Measurements from ENCODE around the gene RDX. TPM values are rescaled to one million over a fixed set of nuclear protein-coding genes. Genes with fewer than 3 reads are reported as not detected.

The RDX gene
- total RNA-seq, 1 experiment from 2014 or later: 132 TPM

DNA sequence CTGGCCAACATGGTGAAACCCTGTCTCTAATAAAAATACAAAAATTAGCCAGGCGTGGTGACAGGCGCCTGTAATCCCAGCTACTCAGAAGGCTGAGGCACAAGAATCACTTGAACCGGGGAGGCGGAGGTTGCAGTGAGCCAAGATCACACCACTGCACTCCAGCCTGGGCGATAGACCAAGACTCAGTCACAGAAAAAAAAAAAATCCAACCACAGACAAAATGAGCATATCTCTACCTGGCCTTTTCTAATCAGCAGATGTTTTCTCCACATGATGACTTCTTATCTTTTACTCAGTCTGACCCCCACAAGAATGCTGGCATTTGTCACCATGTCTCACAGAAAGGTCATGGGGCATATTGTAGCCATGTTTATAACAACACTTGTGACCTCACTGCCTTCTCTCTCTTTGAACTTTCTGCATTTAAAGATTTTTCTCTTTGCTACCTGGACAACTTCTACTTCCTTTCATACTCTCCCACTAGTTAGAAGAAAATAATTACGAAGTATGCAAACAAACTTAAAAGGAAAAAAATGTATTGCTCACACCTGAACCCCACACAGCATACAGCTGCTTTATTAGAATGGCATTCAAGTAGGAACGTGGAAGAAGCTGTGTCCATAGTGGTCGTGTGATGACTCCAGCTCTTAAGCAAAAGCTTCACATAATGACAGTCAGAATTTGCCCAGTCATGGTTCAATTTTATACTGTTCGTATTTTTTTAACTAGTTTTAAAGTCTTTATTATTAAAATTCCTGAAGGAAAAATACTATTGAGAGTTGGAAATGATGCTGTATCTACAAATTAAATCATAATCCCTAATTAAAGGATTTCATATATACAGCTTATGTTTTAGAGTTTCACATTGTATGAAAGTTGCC lies 137.9 kb downstream of the RDX start:
- H3K27ac Mint-ChIP-seq (ENCODE audit: low read depth, unreplicated experiment): peak overlapping the region; percentile 41
- BruUV-seq (replicated peaks): no TSS peak
- no peak overlapping the region for H3K4me3 Mint-ChIP-seq (ENCODE audit: unreplicated experiment)
- no peaks in the 10 kb centered on the region for H3K9me3 Mint-ChIP-seq (ENCODE audit: unreplicated experiment)
- peaks cover 96% of the 10 kb centered on the region for H3K36me3 Mint-ChIP-seq (ENCODE audit: insufficient read depth, unreplicated experiment)
- H3K27me3 Mint-ChIP-seq (ENCODE audit: insufficient read depth, unreplicated experiment): no peaks in the 10 kb centered on the region
- CTCF ChIA-PET: interaction anchor here (0.9 kb wide), 1 partner anchor 10 kb away, joined by 5 read pairs; no protein-coding TSS in a partner anchor
- TF ChIP-seq, protein P1, sequence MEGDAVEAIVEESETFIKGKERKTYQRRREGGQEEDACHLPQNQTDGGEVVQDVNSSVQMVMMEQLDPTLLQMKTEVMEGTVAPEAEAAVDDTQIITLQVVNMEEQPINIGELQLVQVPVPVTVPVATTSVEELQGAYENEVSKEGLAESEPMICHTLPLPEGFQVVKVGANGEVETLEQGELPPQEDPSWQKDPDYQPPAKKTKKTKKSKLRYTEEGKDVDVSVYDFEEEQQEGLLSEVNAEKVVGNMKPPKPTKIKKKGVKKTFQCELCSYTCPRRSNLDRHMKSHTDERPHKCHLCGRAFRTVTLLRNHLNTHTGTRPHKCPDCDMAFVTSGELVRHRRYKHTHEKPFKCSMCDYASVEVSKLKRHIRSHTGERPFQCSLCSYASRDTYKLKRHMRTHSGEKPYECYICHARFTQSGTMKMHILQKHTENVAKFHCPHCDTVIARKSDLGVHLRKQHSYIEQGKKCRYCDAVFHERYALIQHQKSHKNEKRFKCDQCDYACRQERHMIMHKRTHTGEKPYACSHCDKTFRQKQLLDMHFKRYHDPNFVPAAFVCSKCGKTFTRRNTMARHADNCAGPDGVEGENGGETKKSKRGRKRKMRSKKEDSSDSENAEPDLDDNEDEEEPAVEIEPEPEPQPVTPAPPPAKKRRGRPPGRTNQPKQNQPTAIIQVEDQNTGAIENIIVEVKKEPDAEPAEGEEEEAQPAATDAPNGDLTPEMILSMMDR (IDR thresholded peaks at IDR 0.05; ENCODE audit: unreplicated experiment): no peak
- no peak for DNase-seq (ENCODE audit: unreplicated experiment)
- intact Hi-C loops (cut with micrococcal nuclease): no loop called here
- peaks cover 4% of the 10 kb centered on the region for H3K4me1 Mint-ChIP-seq (ENCODE audit: insufficient read depth, unreplicated experiment)
- POLR2A ChIA-PET: interaction anchor here (0.6 to 1.5 kb wide), 3 partner anchors 9 to 66 kb away, joined by 3 to 4 read pairs (median 4); no protein-coding TSS in a partner anchor

DNA sequence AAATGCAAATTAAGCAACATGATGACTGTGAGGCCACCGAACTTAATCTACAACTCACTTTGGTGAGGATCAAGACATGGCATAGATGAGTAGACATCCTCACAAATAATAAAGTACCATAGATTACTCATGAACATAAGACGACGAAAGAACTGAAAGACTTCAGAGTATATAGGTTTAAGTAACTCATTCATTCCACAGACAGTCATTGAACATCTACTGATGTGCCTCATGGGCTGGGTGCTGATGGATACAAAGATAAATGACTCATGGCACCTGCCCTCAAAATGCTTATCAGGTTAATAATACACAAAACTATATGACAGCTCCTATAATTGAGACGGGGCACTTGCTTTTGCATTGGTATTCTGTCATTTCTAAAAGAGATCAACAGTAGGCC lies 139.9 kb downstream of the RDX start:
- intact Hi-C loops (cut with micrococcal nuclease): no loop called here
- H3K9me3 Mint-ChIP-seq (ENCODE audit: unreplicated experiment): no peaks in the 10 kb centered on the region
- H3K27me3 Mint-ChIP-seq (ENCODE audit: insufficient read depth, unreplicated experiment): no peaks in the 10 kb centered on the region
- no peak overlapping the region for H3K4me3 Mint-ChIP-seq (ENCODE audit: unreplicated experiment)
- no peak overlapping the region for H3K27ac Mint-ChIP-seq (ENCODE audit: low read depth, unreplicated experiment)
- CTCF ChIA-PET: no interaction called here
- peaks cover 7% of the 10 kb centered on the region for H3K4me1 Mint-ChIP-seq (ENCODE audit: insufficient read depth, unreplicated experiment)
- DNase-seq (ENCODE audit: unreplicated experiment): no peak
- POLR2A ChIA-PET: interaction anchor here (1.5 kb wide), 1 partner anchor 22 kb away, joined by 3 read pairs; no protein-coding TSS in a partner anchor
- TF ChIP-seq, protein P1 (IDR thresholded peaks at IDR 0.05; ENCODE audit: unreplicated experiment): no peak
- BruUV-seq (replicated peaks): no TSS peak
- peaks cover 92% of the 10 kb centered on the region for H3K36me3 Mint-ChIP-seq (ENCODE audit: insufficient read depth, unreplicated experiment)

DNA sequence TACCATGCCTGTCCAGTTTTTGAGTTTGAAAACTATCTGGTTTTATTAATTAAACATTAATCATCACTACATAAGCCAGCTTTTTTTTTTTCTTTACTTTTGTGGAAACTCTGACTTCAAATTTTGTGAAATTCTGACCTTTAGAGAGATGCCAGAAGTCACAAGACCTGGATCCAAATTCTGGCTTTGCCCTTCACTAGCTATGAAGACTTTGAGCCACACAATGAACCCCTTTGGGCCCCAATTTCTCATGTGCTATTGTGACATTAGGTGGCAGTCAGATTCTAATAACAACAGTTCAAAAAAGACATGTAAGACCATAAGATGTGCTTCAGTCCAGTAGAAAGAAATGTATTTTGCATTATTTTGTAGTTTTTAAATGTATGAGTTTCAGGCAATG lies 142.9 kb downstream of the RDX start:
- Mint-ChIP-seq H3K27ac (ENCODE audit: low read depth, unreplicated experiment) (no peak overlapping the region), H3K4me3 (ENCODE audit: unreplicated experiment) (no peak overlapping the region), H3K36me3 (ENCODE audit: insufficient read depth, unreplicated experiment) (peaks cover 69% of the 10 kb centered on the region), H3K9me3 (ENCODE audit: unreplicated experiment) (no peaks in the 10 kb centered on the region), H3K27me3 (ENCODE audit: insufficient read depth, unreplicated experiment) (no peaks in the 10 kb centered on the region), H3K4me1 (ENCODE audit: insufficient read depth, unreplicated experiment) (peaks cover 24% of the 10 kb centered on the region)
- ChIA-PET CTCF (interaction anchor here (0.7 to 1.0 kb wide), 3 partner anchors 52 to 208 kb away, joined by 3 to 5 read pairs (median 3); no protein-coding TSS in a partner anchor), POLR2A (no interaction called here)
- TF ChIP-seq, protein P1 (IDR thresholded peaks at IDR 0.05; ENCODE audit: unreplicated experiment): no peak
- no TSS peak for BruUV-seq (replicated peaks)
- intact Hi-C loops (cut with micrococcal nuclease): no loop called here
- no peak for DNase-seq (ENCODE audit: unreplicated experiment)

DNA sequence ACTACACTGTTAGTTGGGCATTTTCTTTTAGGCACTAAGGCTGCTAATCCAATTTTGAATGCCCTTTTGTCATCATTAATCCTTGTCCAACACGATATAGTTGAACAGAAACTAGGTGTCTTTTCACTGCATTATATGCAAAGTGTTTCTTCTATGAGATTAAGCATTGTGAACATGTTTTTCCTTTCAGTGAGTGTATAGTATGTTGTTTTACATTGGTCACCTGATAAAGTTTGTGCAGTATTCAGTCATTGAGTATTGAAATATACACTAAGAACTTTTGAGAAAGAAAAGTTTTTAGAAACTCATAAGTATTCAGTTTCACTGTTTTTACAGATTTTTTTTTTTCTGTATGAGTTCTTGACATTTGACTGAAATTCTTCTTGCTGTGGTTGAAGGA lies 144.2 kb downstream of the RDX start:
- TF ChIP-seq, protein P1 (IDR thresholded peaks at IDR 0.05; ENCODE audit: unreplicated experiment): no peak
- peak overlapping the region; percentile 36 for H3K27ac Mint-ChIP-seq (ENCODE audit: low read depth, unreplicated experiment)
- ChIA-PET POLR2A (no interaction called here), CTCF (interaction anchor here (1.0 kb wide), 1 partner anchor 207 kb away, joined by 5 read pairs; no protein-coding TSS in a partner anchor)
- peaks cover 33% of the 10 kb centered on the region for H3K4me1 Mint-ChIP-seq (ENCODE audit: insufficient read depth, unreplicated experiment)
- intact Hi-C loops (cut with micrococcal nuclease): no loop called here
- BruUV-seq (replicated peaks): no TSS peak
- H3K36me3 Mint-ChIP-seq (ENCODE audit: insufficient read depth, unreplicated experiment): peaks cover 66% of the 10 kb centered on the region
- DNase-seq (ENCODE audit: unreplicated experiment): no peak
- no peak overlapping the region for H3K4me3 Mint-ChIP-seq (ENCODE audit: unreplicated experiment)
- H3K9me3 Mint-ChIP-seq (ENCODE audit: unreplicated experiment): no peaks in the 10 kb centered on the region
- no peaks in the 10 kb centered on the region for H3K27me3 Mint-ChIP-seq (ENCODE audit: insufficient read depth, unreplicated experiment)
